ENCODE measurements around the gene SLC29A1.

DNA sequence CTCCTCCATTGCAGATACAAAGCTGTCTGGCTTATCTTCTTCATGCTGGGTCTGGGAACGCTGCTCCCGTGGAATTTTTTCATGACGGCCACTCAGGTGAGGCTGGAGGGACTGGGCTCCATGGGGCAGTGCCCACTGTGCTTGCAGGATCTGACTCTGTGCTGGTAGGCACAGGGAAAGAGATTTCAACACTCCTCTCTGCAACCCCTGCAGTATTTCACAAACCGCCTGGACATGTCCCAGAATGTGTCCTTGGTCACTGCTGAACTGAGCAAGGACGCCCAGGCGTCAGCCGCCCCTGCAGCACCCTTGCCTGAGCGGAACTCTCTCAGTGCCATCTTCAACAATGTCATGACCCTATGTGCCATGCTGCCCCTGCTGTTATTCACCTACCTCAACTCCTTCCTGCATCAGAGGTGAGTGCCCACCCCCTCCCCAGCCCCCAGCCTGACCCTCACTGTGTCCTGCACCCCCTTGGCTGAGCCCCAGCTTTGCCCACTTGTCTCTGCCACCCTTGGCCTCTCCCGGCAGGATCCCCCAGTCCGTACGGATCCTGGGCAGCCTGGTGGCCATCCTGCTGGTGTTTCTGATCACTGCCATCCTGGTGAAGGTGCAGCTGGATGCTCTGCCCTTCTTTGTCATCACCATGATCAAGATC is 6.1 kb downstream of the SLC29A1 start:
- TF ChIP-seq, protein P1, sequence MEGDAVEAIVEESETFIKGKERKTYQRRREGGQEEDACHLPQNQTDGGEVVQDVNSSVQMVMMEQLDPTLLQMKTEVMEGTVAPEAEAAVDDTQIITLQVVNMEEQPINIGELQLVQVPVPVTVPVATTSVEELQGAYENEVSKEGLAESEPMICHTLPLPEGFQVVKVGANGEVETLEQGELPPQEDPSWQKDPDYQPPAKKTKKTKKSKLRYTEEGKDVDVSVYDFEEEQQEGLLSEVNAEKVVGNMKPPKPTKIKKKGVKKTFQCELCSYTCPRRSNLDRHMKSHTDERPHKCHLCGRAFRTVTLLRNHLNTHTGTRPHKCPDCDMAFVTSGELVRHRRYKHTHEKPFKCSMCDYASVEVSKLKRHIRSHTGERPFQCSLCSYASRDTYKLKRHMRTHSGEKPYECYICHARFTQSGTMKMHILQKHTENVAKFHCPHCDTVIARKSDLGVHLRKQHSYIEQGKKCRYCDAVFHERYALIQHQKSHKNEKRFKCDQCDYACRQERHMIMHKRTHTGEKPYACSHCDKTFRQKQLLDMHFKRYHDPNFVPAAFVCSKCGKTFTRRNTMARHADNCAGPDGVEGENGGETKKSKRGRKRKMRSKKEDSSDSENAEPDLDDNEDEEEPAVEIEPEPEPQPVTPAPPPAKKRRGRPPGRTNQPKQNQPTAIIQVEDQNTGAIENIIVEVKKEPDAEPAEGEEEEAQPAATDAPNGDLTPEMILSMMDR (IDR thresholded peaks at IDR 0.05; ENCODE audit: low read depth, low read length) = no peak
- no peak for TF ChIP-seq EZH2phosphoT487 (IDR thresholded peaks at IDR 0.05; ENCODE audit: low read depth)
